ENCODE data around the gene BCAT1. TPM values are rescaled to one million over a fixed set of nuclear protein-coding genes. Genes with fewer than 3 reads are reported as not detected.
A peak's percentile ranks its signal among the peaks of the same experiment; 100 is the strongest.
"Not testable (repeated sequence)": the region's sequence is repeated elsewhere in the genome, so short reads cannot be mapped to it uniquely, and the experiment has no call there.

Gene BCAT1
- total RNA-seq, 3 donors from 2014 or later (not counting 1 experiment from before 2014, with no cell fraction given): 0.61 to 4.4 (median 1.3) TPM

DNA sequence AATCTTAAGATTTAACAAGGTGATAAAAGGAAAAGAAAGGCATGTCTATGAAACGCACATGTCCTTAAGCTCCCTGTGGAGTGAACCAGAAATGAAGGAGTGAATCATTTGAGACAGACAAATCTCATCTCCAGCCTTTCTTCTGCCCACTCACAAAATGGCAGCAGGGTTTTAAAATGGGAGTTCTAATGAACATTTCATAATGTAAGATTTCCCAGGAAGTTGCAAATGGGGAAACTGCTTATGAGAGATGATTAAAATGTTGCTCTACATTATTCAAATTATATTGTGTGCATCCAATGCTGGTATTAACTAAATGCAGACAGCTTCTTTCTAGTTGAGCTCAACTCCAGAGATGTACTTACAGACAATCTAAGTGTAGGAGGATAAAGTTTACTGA lies 76.7 kb downstream of the BCAT1 start:
- no peaks in the 10 kb centered on the region for H3K36me3 Mint-ChIP-seq

DNA sequence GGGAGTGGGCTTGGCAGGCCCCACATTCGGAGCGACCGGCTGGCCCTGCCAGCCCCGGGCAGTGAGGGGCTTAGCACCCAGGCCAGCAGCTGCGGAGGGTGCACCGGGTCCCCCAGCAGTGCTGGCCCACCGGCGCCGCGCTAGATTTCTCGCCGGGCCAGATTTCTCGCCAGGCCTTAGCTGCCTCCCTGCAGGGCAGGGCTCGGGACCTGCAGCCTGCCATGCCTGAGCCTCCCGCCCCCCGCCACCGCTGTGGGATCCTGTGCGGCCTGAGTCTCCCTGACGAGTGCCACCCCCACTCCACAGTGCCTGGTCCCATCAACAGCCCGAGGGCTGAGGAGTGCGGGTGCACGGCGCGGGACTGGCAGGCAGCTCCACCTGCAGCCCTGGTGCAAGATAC lies 82.8 kb downstream of the BCAT1 start:
- H3K36me3 Mint-ChIP-seq; ATAC-seq; intact Hi-C loops (cut with micrococcal nuclease); H3K27ac ChIP-seq (ENCODE audit: low read length); H3K4me1 ChIP-seq (ENCODE audit: control insufficient read depth, insufficient read depth, low read length); H3K9me3 Mint-ChIP-seq; H3K9me3 ChIP-seq (ENCODE audit: control insufficient read depth, insufficient read depth, low read length); H3K27me3 Mint-ChIP-seq (ENCODE audit: low read depth in 2 of 2); H3K4me3 Mint-ChIP-seq; DNase-seq; H3K27me3 ChIP-seq (ENCODE audit: control insufficient read depth, insufficient read depth, low read length); H3K27ac Mint-ChIP-seq; H3K36me3 ChIP-seq (ENCODE audit: control insufficient read depth, insufficient read depth, low read length); H3K4me1 Mint-ChIP-seq; H3K4me3 ChIP-seq (ENCODE audit: low read length): not testable (repeated sequence)
- WGBS (ENCODE audit: insufficient coverage): 97% methylated on average over 24 of the region's 24 CpGs

More for the DNA sequence above, 76.7 kb downstream of the BCAT1 start:
- no peaks in the 10 kb centered on the region for H3K9me3 ChIP-seq (ENCODE audit: control insufficient read depth, insufficient read depth, low read length)
- 88% methylated on average over 1 of the region's 1 CpG for WGBS (ENCODE audit: insufficient coverage)
- TF ChIP-seq, protein P1, sequence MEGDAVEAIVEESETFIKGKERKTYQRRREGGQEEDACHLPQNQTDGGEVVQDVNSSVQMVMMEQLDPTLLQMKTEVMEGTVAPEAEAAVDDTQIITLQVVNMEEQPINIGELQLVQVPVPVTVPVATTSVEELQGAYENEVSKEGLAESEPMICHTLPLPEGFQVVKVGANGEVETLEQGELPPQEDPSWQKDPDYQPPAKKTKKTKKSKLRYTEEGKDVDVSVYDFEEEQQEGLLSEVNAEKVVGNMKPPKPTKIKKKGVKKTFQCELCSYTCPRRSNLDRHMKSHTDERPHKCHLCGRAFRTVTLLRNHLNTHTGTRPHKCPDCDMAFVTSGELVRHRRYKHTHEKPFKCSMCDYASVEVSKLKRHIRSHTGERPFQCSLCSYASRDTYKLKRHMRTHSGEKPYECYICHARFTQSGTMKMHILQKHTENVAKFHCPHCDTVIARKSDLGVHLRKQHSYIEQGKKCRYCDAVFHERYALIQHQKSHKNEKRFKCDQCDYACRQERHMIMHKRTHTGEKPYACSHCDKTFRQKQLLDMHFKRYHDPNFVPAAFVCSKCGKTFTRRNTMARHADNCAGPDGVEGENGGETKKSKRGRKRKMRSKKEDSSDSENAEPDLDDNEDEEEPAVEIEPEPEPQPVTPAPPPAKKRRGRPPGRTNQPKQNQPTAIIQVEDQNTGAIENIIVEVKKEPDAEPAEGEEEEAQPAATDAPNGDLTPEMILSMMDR (IDR thresholded peaks at IDR 0.05): no peak
- no peaks in the 10 kb centered on the region for H3K9me3 Mint-ChIP-seq
- H3K4me1 Mint-ChIP-seq: no peaks in the 10 kb centered on the region
- no peaks in the 10 kb centered on the region for H3K36me3 ChIP-seq (ENCODE audit: control insufficient read depth, insufficient read depth, low read length)
- no peak for DNase-seq
- H3K27ac Mint-ChIP-seq: no peak overlapping the region
- H3K4me3 Mint-ChIP-seq: no peak overlapping the region
- H3K27ac ChIP-seq (ENCODE audit: low read length): no peak overlapping the region
- H3K4me3 ChIP-seq (ENCODE audit: low read length): no peak overlapping the region
- H3K27me3 Mint-ChIP-seq (ENCODE audit: low read depth in 2 of 2): no peaks in the 10 kb centered on the region
- no peaks in the 10 kb centered on the region for H3K27me3 ChIP-seq (ENCODE audit: control insufficient read depth, insufficient read depth, low read length)
- no peak for ATAC-seq
- intact Hi-C loops (cut with micrococcal nuclease): no loop called here
- no peaks in the 10 kb centered on the region for H3K4me1 ChIP-seq (ENCODE audit: control insufficient read depth, insufficient read depth, low read length)

DNA sequence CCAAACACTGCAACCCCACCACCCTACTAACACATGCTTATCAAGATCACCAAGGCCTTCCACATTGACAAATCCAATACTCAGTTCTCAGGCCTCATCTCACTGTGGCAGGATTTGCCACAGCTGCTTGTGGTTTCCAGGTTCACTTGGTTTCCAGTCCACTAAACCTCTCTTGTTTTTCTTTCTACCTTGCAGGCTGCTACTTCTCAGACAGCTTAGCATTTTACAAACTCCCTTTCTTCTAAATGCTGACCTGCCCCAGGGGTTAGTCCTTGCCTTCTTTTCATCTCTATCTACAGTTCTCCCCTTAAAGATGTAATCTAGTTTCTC lies 84.1 kb downstream of the BCAT1 start:
- Histone ChIP-seq H3K9me3 (ENCODE audit: control insufficient read depth, insufficient read depth, low read length) (no peaks in the 10 kb centered on the region), H3K4me3 (ENCODE audit: low read length) (no peak overlapping the region), H3K27me3 (ENCODE audit: control insufficient read depth, insufficient read depth, low read length) (no peaks in the 10 kb centered on the region), H3K36me3 (ENCODE audit: control insufficient read depth, insufficient read depth, low read length) (no peaks in the 10 kb centered on the region), H3K27ac (ENCODE audit: low read length) (no peak overlapping the region), H3K4me1 (ENCODE audit: control insufficient read depth, insufficient read depth, low read length) (no peaks in the 10 kb centered on the region)
- Mint-ChIP-seq H3K9me3 (no peaks in the 10 kb centered on the region), H3K4me3 (no peak overlapping the region), H3K27me3 (ENCODE audit: low read depth in 2 of 2) (no peaks in the 10 kb centered on the region), H3K36me3 (no peaks in the 10 kb centered on the region), H3K27ac (no peak overlapping the region), H3K4me1 (peaks cover 0 to 6% of the 10 kb centered on the region in 2 donors)
- intact Hi-C loops (cut with micrococcal nuclease): no loop called here
- ATAC-seq (no peak), DNase-seq (no peak)
- TF ChIP-seq, protein P1 (IDR thresholded peaks at IDR 0.05): no peak

DNA sequence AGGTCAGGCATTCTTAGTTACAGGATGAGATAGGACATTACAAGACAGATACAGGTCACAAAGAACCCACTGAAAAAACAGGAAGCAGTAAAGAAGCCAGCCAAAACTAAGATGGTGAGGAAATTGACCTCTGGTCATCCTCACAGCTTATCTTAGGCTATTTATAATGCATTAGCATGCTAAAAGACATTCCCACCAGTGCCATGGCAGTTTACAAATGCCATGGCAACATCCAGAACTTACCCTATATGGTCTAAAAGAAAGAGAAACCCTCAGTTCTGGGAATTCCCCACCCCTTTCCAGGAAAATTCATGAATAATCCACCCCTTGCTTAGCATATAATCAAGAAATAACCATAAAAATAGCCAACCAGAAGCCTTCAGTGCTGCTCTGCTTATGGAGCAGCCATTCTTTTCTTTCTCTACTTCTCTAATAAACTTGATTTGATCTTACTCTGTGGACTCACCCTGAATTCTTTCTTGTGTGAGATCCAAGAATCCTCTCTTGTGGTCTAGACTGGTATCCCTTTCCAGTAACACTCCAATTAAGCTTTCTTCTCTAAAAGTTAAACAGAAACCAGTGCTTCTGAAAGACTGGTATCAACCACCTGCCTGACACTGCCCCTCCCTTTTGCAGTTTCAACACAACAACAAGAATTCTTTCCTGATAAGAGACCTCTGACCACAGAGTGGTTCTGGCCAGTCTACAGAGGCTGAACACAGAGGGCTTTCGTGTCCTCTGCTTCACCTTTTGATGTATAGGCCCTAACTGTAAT lies 86.9 kb downstream of the BCAT1 start:
- ATAC-seq (peak in 1 of 3 donors; percentile 50), DNase-seq (no peak)
- Histone ChIP-seq H3K9me3 (ENCODE audit: control insufficient read depth, insufficient read depth, low read length) (no peaks in the 10 kb centered on the region), H3K27ac (ENCODE audit: low read length) (no peak overlapping the region), H3K4me1 (ENCODE audit: control insufficient read depth, insufficient read depth, low read length) (no peaks in the 10 kb centered on the region), H3K36me3 (ENCODE audit: control insufficient read depth, insufficient read depth, low read length) (no peaks in the 10 kb centered on the region), H3K4me3 (ENCODE audit: low read length) (no peak overlapping the region), H3K27me3 (ENCODE audit: control insufficient read depth, insufficient read depth, low read length) (no peaks in the 10 kb centered on the region)
- intact Hi-C loops (cut with micrococcal nuclease): no loop called here
- Mint-ChIP-seq H3K9me3 (no peaks in the 10 kb centered on the region), H3K4me1 (peaks cover 0 to 6% of the 10 kb centered on the region in 2 donors), H3K36me3 (no peaks in the 10 kb centered on the region), H3K4me3 (no peak overlapping the region), H3K27ac (no peak overlapping the region), H3K27me3 (ENCODE audit: low read depth in 2 of 2) (peaks cover 0 to 2% of the 10 kb centered on the region in 2 donors)
- TF ChIP-seq, protein P1 (IDR thresholded peaks at IDR 0.05): no peak
- WGBS (ENCODE audit: insufficient coverage): 28% methylated on average over 1 of the region's 1 CpG

Measured in natural killer cell (primary cell).